COR-L47 (cell line): ENCODE measurements around the gene GALM.
"Not testable (repeated sequence)": the region's sequence is repeated elsewhere in the genome, so short reads cannot be mapped to it uniquely, and the experiment has no call there.

Experiments
- DNase-seq: peaks from one replicate; lab custom pipeline; 2025; lab: John Stamatoyannopoulos, UW

The GALM gene

DNA sequence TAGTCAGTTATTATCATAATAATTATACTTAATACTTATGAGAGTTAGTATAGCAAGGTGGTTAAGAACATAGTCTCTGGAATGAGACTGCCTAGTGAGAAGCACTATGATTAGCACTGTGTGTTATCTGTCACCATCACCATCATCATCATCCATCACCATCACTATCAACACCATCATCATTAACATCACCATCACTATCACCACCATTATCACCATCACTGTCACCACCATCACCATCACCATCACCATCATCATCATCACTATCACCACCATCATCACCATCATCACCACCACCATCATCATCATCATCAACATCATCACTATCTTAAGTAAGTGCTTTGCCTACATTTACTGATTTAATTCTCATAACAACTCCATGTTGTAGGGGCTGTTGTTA, 45.6 kb downstream of the GALM start:
- no peak for DNase-seq

DNA sequence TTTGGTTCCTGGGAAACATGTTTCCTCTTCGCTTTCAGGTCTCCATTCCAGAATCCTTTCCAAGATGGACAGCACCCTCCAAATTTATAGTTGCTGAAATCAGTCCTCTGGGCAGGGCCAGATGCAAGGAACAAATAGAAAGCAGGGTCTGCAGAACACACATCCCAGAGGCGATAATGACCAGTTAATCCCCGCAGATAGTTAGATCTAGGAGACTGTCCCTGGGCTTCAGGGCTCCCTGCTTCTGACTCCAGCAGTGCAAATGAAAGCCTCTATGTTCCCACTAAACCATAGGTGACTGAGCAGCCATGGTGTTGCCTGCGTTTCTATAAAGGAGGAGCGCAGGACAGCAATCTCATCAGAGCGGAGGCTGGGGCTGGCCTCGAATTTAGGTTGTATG, 46.5 kb downstream of the GALM start:
- no peak for DNase-seq

DNA sequence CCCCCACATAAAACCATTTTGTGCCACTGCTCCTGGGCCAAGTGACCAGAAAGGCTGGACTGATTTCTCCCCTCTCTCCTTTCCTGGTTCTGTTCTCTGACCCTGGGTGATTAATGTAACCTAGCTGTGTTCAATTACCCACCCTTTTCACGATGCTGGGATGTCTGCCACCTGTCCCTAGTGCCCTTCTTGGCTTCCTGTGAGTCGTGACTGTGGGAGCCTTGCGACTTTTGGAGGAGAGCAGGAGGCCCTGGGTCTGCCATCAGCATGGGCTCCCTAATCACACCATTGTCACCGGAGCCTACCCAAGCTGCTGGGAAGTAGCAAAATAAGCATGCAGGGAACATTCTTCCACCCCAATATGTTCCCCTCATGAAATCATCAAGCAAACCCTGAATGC, 47.0 kb downstream of the GALM start:
- DNase-seq: no peak

DNA sequence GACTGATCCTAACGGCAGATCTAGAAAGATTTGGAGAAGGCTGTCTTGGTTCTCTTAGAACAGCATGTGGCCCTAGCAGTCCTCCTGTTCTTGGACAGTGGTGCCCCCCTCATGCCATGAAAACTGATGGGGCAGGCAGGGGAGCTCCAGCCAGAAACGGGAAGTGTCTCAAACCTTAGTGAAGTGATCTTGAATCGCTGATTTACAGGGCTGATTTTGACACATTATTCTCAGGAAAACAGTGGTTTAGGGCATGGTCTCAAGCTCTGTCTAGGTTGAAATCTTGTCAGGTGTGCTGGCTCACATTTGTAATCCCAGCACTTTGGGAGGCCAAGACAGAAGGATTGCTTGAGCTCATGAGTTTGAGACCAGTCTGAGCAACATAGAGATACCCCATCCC, 47.4 kb downstream of the GALM start:
- DNase-seq: no peak

DNA sequence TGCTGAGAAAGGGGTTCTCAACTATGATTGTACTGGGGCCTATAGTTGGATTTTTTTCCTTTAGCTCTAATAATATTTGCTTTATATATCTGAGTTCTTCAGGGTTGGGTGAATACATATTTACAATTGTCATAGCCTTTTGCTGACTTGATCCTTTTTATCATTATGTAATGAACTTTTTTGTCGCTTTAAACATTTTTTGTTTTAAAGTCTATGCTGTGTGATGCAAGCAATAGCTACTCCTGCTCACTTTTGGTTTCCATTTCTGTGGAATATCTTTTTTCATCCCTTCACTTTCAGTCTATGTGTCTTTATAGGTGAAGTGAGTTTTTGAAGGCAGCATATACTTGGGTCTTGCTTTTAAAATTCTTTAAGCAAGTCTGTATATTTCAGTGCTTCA, 49.0 kb downstream of the GALM start:
- DNase-seq: not testable (repeated sequence)

DNA sequence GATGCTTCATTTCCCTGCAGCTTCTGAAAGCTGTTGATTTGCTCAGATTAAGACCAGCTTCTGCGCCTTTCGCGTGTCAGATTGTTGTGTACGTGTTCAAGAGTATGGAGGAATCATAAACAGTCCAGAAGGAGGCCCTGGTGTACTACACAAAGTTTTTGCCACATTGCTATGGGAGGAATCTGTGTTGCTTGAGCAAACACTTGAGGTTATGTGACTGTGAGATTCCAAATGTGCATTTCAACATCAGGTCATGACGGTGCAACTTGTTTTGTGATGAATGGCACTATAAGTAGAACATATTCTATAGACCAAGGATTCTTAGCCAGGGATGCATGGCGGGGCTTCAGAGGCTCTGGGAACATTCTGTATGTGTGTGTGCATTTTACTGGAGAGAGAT, 50.3 kb downstream of the GALM start:
- DNase-seq: no peak

DNA sequence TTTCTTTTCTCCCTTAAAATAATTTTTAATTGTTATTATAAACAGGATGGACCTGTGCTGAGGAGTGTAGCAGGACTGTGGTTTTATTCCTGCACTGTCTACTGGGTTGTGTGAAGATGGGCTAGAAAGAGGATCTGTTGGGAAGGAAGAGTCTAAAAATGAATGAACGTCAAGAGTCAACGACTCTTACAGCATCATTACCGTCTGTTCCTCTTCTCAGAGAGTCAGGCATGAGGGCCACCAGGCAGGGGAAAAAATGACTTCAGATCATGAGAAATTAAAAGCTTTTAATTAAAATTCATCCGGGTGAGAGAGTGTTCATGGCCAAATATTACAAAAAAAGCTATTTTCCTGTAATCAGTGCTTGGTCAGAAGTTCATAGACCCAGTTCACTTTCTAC, 52.7 kb downstream of the GALM start:
- DNase-seq: no peak

DNA sequence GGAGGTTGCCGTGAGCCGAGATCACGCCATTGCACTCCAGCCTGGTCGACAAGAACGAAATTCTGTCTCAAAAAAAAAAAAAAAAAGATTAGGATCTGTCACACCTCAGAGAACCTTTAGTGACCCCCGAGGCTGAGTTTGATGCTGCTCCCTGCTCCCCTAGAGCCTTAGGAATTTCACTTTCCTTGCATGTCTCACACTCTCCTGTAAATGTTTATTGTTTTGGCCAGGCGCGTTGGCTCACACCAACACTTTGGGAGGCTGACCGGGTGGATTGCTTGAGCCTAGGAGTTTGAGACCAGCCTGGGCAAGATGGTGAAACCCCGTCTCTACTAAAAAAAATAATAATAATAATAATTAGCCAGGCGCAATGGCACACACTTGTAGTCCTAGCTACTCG, 53.8 kb downstream of the GALM start:
- no peak for DNase-seq

DNA sequence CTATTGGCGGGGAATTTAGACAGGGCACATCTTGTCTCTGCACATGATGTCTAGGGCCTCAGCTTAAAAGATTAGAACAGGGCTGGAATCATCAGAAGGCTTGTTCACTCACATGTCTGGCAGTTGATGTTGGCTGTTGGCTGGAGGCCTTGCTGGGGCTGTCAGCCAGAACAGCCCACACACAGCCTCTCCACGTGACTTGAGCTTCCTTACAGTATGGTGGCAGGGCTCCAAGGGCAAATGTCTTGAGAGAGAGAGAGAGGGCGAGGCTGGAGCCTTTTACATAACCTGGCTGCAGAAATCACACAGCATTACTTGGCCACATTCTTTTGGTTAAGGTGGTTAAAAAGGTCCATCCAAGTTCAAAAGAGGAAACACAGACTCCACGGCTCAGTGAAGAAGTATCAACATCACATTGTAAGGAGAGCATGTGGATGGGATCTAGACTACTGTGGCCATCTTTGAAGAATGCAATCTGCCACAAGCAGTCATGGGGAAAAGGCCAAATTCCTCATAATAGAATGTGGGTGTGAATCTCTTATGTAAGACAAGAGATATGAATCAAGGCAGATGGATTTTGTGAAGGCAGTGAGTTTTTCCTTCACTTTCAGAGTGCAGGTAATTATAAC, 54.8 kb downstream of the GALM start:
- no peak for DNase-seq

DNA sequence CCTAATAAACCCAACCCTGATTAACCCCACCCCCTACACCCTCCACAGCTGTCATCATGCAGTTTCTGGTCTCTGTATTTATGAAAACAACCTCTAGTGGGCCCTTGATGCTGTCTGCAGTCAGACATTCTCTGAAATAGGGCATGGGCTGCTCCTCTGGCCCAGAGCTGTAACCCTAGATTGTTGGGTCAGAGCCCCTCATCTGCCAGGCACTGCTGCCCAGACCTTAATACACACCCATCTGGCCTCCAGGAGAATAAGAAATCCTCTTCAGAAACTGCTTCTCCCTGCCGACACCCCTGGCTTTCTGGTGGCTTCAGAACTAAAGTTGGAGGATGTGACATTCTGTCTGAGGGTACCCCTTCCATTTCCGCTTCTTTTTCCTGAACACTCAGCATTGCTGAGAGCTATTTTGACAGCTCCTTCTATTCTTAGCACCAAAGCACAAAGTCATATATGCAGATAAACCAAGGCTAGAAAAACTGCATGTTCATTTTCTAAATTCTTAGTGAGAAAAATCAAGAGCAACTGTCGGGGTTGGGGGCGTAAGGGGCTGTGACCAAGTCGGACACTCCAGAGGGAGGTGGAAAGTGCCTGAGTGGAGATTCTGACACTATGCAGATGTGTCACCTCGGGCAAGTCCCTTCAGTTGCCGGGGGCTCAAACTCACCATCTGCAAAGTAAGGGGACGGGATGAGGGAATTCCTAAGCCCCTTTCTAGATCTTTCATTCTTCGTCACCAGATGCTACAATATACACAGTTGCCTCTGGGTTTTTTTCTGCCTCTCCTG, 56.6 kb downstream of the GALM start:
- DNase-seq: no peak

DNA sequence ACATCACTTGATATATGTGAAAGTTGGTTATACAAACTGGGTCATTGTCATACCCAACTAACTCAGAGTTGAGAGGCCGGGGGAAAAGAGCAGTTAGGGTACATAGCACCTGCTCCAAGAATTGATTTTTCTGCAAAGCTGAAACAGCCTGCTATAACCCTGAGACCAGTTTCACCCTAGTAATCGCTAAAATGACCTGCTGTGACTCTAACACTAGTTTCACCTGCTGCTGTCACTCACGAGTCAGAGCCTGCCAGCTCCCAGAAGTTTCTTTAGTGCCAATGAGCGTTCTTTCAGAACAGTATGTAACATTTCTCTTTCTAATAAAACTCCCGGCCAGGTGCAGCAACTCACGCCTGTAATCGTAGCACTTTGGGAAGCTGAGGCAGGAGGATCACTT, 57.3 kb downstream of the GALM start:
- DNase-seq: no peak

DNA sequence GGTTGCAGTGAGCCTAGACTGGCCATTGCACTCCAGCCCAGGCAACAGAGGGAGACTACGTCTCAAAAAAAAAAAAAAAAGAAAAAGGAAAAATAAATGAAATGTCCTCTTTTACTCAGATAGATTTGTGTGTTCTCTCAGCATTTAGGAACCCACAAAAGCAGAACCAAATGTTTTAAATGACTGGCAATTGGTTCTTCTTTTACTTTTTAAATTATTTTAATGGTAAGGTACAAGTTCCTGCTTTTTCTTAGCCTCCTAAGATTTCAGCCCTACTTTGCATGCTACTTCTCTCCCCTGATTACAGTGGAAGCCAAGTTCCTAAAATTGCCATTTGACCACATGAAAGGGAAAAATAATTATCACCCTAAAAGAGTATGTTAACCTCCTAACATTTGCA, 61.7 kb downstream of the GALM start:
- DNase-seq: no peak

DNA sequence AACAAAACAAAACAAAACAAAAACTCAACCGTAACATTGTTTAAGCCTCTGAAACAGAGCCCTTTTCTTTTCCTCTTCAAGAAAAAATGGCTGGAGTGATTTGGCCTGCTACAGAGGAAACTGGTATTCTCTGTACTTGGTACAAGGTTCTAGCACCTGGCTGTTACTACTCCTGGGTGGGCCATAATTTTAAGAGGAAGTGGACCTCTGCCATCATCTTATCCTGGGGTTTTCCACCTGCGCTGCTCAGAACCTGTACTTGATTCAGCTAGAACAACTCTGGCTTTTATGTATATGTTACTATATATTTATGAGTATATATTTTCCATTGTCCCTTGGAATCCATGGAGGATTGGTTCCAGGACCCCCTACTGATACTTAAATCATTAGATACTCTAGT, 62.8 kb downstream of the GALM start:
- no peak for DNase-seq

DNA sequence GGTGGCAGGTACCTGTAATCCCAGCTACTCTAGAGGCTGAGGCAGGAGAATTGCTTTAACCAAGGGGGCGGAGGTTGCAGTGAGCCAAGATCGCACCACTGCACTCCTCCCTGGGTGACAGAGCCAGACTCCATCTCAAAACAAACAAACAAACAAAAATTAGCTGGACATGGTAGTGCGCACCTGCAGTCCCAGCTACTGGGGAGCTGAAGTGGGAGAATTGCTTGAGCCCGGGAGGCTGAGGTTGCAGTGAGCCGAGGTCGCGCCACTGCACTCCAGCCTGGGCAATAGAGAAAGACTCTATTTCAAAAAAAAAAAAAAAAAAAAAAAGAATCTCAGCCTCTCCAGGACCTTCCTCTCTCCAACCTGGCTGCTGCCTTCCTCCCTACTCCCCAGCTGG, 65.2 kb downstream of the GALM start:
- DNase-seq: no peak

DNA sequence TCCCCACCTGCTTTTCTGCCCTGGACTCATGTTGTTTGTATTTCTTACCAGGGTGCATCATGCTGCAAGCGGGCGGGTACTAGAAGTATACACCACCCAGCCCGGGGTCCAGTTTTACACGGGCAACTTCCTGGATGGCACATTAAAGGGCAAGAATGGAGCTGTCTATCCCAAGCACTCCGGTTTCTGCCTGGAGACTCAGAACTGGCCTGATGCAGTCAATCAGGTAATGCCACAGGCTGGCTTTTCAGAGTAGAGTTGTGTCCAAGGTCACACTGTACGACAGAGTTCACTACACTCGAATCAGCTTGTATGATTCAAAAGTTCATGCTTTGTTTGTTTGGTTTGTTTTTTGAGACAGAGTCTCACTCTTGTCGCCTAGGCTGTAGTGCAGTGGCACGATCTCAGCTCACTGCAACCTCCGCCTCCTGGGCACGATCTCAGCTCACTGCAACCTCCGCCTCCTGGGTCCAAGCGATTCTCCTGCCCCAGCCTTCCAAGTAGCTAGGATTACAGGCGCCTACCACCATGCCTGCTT, 65.8 kb downstream of the GALM start:
- no peak for DNase-seq

DNA sequence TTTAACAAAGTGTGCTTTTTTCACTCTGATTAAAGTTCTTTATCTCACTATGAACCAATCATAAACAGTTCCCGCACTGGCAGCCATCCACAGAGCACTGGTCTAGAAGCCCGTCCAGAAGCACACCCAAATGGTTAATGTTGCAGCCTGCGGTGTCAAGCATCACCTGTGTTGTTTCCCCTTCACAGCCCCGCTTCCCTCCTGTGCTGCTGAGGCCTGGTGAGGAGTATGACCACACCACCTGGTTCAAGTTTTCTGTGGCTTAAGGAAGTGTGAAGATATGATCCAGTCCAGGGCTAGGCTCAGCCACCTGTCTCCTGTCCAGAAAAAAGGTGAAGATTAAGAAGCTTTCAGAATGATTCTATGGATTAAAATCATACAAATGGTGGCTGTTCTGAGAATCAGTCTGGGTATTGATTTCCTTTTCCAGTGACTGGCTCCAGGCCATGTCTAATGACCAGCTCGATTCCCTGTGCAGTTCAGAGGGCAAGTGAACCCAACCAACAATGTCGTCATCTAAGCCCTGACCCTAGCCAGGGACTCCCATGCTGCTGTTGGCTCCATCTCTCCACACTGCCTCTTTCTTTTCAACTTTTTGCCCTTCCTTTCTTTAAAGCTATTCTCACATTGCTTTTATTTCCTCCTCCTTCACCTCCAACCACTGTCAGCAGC, 67.5 kb downstream of the GALM start:
- no peak for DNase-seq

DNA sequence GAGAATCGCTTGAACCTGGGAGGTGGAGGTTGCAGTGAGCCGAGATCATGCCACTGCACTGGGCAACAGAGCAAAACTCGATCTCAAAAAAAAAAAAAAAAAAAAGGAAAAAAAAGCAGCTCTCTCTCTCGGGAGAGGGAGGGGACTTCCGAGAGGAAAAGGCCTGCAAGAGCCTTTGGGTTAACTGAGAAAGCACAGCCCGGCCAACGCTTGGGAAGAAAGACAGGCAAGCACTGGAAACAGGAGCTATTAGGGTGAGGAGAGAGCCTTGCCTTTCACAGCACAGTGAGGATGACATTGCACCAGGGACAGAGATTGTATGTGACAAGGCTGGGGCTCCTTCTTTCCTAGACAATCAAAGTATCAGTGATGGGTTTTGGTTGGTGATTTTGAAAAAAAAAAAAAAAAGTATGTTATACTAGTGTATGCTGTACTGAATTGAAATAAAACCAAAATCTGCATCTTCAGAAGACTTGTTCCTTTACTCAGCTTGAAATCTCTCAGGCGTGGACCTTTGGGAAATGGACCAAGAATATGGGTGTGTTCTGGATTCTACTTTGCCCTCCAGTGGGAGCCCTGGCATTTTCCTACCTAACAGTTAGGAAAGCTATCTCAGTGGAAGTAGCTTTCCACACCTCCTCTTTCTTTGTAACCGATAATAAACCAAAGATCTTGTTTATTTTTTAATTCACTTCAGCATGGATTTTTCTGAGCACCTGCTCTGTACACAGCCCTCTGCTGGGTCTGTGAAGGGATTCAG, 68.6 kb downstream of the GALM start:
- no peak for DNase-seq

DNA sequence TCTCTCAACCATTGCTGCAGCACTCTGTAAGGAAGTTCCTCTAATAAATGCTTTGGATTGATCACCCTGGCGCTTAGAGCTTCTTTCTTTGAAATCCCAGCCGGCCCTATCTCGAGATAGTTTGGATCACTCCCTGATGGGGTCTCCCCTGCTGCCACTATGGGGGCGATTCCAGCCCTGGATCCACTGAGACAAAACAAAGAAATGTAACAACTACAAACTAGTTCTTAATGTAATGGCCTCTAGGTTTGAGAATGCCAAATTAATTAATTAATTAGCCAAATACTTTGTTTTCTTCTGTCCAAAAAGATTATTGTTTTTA, 70.0 kb downstream of the GALM start:
- no peak for DNase-seq

DNA sequence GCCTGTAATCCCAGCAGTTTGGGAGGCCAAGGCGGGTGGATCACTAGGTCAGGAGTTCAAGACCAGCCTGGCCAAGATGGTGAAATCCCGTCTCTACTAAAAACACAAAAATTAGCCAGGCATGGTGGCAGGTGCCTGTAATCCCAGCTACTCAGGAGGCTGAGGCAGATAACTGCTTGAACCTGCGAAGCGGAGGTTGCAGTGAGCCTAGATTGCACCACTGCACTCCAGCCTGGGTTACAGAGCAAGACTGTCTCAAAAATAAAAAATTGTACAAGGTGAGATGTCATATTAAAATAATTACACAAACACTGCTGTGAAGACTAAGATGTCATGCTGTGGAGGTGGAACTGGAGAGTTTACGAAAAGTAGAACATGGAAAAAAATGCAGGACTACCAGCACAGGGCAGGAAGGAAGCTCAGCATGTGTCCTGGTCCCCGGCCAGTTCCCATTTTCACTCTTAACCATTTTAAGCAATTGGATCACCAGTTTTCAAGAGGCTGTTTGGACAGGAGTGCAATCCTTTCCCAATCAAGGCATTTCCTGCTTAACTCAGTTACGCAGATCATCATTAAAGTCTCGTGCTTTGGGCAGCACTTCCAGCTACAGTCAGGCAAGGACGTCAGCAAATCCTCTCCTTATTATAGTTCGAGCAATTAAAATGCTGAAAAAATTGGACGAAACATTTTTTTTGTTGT, 71.2 kb downstream of the GALM start:
- DNase-seq: peak; percentile 60

DNA sequence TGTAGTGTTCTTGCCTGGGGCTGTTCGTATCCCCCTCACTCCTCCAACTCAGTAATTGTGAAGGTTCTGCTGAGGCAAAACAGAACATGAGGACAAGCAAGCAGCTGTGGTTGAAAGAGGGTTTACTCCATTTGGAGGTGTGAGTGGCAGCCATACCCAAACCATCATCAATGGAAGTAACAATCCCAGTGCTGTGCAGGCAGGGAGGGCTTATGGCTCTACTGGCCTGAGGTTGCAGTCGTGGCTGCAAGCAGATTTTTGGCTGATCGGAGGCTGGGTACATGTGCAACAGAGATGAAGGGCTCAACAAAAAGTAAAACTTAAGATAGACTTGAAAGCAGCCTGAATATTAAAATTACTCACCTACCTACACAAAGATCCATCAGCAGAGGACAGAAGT, 72.0 kb downstream of the GALM start:
- DNase-seq: no peak

DNA sequence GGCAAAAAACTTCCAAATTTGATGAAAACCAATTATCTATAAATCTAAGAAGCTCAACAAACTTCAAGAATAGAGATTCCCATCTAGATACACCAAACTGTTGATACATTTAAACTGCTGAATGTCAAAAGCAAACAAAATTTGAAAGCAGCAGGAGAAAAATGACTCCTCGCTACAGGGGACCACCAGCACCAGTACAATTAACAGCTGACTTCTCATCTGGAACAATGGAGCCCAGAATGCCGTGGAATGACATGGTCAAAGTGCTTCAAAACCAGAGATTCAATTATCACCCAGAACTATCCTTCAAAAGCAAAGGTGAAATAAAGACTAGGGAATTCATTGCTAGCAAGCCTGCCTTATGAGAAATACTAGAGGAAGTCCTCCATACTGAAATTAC, 73.6 kb downstream of the GALM start:
- DNase-seq: no peak
